Left cardiac atrium (tissue), 4 donors: ENCODE results near the gene ULK4. TPM values are rescaled to one million over a fixed set of nuclear protein-coding genes. Genes with fewer than 3 reads are reported as not detected.
"Not testable (repeated sequence)": the region's sequence is repeated elsewhere in the genome, so short reads cannot be mapped to it uniquely, and the experiment has no call there.

Source experiments
- ATAC-seq, 2 donors: fragments of 200-7000 bp; cut with Tn5 transposase; one replicate each; pipeline ENCODE4 v1.9.1; 2020; ENCODE audit warnings: mild to moderate bottlenecking in 2 of 2, moderate library complexity in 2 of 2
- DNase-seq: peaks from one replicate; pipeline ENCODE4 v3.0.0-alpha.2; 2020
- intact Hi-C, 2 donors: fragments of 100-400 bp; cut with DNase I; formaldehyde crosslinking; loops; one replicate each; pipeline versions ENCODE4 v1.14.1 to v1.15.1; 2022 to 2023
- total RNA-seq, 2 donors: library from RNA; stranded (reverse); fragmentation: NEBNext Ultra II Directional; extraction: Animal tissue kit (Norgen Biotek cat#: 25700); gene quantifications; one replicate each; pipeline ENCODE4 v1.2.1, GENCODE V29; 2021
- donor health status: DM: no; HTN: yes; CAD: no.
- donor health status: DM: no; HTN: yes; CAD: no; lungs with severe emphysema.
- donor health status: DM: yes; HTN: yes; CAD: no.
- donor health status: Dilated cardiomyopathy.

The ULK4 gene
- total RNA-seq, 2 donors from 2014 or later = 12.7 to 13.8 TPM

DNA sequence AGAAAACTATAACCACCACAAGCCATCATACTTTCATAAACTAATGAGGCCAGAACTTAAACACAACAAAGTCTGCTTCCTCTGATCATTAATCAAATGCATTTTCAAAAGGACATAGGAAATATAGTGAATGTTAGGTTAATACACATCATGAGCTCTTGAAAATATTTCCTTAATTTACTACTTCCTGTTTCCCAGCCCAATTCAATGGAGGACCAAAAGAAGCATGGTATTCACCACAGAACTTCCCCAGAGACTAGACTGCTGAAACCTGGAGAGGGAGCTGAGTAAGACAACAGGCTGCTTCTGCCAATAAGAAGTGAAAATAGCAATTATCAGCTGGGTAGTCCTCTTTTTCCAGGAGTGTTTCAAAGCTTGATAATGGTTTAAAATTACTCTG lies 250.3 kb downstream of the ULK4 start:
- ATAC-seq = no peak
- DNase-seq = no peak
- intact Hi-C loops = no loop called here

DNA sequence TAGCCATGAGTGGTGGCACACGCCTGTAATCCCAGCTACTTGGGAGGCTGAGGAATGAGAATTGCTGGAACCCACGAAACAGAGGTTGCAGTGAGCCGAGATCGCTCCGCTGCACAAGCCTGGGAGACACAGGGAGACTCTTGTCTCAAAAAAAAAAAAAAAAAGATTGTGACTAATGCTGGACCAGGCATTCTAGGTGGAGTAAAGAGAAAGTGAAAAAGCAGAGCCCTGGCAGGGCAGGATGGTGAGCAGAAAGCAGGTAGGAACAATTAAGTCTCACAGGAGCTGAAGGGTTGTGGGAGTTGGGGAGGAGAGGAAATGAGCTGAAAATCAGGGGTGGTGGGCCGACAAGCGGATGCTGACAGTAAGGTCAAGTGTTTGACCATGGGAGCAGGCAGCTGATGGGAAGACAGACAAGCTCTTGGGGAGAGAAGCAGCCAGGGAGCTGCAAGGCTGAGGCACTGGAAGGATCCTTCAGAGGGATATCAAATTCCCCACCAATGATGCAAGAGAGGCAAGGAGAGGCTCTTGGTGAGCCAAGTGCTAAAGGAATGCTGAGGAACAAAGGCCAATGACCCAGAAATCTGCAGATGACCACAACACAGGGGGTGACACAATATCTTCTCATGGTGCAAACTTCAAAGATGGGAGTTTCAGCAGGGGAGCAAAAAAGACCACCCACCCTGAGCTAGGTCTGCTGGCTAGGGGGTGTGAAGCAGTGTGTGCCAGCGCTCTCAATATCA lies 251.1 kb downstream of the ULK4 start:
- no peak for DNase-seq
- intact Hi-C loops = no loop called here
- ATAC-seq = no peak

DNA sequence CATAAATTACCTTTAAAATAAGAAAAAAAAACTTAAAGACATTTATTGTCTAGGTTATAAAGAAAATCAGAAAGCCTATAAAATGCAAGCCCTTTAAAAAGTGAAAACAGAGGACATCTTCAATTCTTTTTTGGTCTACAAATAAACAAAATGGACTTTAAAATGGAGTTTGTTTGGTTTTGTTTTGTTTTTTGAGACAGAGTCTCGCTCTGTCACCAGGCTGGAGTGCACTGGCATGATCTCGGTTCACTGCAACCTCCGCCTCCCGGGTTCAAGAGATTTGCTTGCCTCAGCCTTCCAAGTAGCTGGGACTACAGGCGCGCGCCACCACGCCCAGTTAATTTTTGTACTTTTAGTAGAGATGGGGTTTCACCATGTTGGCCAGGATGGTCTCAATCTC lies 252.7 kb downstream of the ULK4 start:
- ATAC-seq, intact Hi-C loops, DNase-seq: not testable (repeated sequence)

DNA sequence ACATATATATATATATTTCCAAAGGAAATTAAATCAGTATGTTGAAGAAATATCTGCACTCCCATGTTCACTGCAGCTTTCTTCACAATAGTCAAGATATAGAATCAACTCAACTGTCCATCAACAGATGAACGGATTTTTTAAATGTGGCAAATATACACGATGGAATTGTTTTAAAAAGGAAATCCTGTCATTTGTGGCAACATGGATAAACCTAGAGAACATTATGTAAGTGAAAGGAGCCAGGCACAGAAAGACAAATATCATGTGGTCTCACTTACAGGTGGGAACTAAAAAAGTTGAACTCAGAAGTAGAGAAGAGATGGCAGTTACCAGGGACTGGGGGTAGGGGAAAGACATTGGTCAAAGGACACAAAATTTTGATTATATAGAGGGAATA lies 253.7 kb downstream of the ULK4 start:
- no peak for ATAC-seq
- intact Hi-C loops = no loop called here
- DNase-seq = no peak

DNA sequence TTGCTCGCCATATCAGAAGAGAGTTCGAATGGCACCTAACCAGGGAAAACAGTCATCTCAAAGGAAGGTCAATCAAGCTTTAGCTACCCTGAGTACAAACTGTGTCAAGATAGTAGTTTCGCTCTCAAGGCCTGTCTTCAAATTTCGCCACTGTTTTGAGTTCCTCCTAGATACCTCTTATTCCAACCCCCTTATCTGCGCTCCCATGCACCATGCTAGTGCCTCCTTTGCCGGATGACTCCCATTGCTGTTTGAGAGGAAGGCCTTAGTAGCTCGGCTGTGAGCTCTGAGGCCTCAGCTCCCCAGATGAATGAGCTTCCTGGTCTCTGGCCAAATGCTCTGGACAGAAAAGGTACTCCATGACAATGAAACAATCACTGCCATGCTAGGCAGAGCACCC lies 256.0 kb downstream of the ULK4 start:
- ATAC-seq (no peak), DNase-seq (no peak)
- intact Hi-C loops = no loop called here

DNA sequence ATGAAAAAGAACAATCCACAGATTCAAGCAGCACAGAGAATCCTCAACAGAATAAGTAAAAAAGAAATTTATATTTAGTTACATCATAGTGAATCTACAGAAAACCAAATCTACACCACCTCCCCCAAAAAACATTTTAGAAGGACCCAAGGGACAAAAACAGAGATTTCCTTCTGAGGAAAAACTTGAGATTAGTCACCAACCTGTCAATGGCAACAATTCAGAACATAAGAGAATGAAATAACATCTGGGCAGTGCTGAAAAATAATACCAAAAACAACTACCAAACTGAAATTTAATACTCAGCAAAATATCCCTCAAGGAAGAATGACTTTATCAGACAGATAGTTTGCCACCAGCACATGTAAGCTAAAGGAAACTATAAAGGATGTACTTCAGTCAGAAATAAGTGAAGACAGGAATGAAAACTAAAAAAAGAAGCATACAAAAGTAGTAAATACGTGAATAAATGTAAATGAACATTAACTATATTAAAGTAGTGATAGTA lies 260.7 kb downstream of the ULK4 start:
- no peak for ATAC-seq
- intact Hi-C loops = no loop called here

DNA sequence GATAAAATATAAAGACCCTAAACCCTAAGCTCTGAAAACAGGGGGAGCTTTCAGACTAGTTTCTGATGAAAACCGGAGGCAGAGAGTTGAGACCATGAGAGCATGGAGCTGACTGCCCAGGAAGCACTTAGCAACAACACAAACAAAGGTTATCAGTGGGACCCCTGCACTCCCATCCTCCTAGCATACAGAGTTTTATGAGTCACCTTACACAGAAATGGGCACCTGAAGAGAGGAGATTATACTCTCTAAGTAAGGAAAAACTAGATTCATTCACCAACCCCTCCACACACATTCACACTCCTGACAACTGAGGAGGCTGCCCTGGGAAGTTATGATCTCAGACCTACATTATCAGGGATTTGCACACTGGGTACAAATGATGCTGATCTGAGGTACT lies 261.7 kb downstream of the ULK4 start:
- intact Hi-C loops = no loop called here
- DNase-seq = no peak
- ATAC-seq = no peak

More for the DNA sequence above, 260.7 kb downstream of the ULK4 start:
- DNase-seq = no peak

DNA sequence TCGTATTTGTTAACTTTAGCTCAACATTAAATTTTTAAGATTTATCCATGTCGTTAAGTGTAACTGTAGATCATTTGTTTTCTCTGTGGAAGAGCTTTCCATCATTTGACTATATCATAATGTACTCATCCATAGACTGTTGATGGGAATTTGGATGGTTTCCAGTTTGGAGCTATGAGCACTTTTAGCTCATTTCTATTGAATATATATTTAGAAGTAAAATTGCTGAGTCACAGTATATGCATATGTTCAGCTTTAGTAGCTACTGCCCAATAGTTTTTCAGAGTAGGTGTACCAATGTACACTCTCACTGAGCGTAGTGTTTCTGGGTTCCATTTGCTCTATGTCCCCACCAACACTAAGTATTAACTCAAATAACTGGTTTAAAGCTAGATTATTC lies 263.0 kb downstream of the ULK4 start:
- ATAC-seq (no peak), DNase-seq (no peak)
- intact Hi-C loops = no loop called here

DNA sequence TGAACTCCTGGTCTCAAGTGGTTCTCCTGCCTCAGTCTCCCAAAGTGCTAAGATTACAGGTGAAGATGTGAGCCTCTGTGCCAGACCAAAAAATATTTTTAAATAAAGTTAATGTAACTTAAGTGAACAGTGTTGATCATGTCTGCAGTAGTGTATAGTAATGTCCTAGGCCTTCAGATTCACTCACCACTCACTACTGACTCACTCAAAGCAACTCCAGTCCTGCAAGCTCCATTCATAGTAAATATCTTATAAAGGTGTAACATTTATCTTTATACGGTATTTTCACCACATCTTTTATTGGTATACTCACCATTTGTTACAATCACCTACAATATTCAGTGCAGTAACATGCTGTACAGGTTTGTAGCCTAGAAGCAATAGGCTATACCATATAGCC lies 264.2 kb downstream of the ULK4 start:
- ATAC-seq = no peak
- no peak for DNase-seq
- intact Hi-C loops = no loop called here

DNA sequence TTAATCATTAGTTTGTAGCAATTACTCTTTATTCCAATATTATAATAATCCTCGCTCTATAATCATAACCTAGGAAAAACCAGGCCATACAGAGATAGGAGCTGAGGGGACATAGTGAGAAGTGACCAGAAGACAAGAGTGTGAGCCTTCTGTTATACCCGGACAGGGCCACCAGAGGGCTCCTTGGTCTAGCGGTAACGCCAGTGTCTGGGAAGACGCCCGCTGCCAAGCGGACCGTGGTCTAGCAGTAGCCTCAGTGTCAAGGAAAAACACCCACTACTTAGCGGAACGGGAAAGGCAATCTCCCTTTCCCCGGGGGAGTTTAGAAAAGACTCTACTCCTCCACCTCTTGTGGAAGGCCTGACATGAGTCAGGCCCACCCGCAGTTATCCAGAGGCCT lies 266.1 kb downstream of the ULK4 start:
- ATAC-seq, DNase-seq, intact Hi-C loops: not testable (repeated sequence)

DNA sequence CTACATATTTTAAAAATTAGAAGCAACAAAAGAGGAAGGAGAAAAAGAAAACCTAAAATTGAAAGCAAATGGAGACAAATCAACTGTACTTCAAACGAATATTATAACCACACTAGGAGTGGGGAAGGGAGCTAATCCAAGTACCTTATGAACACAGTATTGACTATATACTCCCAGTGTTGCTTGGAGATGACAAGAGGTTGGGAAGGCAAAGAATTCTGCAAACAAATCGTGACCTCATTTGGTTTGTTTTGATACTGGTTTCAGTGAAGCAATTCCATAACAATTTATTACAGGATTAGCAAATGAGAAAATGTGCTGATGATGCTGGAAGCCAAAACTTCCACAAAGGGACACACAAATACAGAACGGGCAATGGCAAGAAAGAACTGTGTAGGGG lies 268.1 kb downstream of the ULK4 start:
- DNase-seq (no peak), ATAC-seq (no peak)
- intact Hi-C loops = no loop called here

DNA sequence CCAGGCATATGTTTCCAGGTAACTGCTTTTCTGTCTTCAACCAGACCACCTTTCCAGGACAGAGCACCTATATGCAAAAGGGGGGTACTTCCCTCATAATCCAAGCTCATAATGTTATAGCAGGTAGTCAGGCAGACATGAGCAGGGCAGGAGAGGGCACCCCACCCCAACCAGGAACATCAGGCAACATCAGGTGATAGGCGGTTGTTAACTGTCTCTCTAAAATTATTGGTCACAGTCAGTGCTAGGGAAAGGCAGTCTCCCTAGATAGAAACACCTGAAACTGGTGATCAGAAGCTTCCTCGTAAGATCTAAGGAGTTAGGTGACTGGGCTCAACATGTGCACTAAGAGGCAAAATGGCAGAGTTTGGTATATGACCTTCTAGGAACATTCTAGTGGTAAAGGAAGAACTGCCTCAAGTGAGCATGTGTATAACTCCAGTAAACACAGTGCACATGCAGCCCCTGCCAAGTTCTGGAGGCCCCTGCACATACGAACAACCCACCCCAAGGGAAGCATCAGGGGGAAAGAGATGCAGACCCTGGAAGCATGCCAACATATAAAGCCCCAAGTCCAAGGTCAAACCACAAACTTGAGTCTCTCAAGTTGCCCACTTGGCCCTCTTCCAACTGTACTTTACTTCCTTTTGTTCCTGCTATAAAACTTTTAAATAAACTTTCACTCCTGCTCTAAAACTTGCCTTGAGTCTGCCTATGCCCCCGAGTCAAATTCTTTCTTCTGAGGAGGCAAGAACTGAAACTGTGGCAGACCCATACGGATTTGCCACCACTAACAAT lies 270.9 kb downstream of the ULK4 start:
- DNase-seq = no peak
- intact Hi-C loops = no loop called here
- no peak for ATAC-seq

DNA sequence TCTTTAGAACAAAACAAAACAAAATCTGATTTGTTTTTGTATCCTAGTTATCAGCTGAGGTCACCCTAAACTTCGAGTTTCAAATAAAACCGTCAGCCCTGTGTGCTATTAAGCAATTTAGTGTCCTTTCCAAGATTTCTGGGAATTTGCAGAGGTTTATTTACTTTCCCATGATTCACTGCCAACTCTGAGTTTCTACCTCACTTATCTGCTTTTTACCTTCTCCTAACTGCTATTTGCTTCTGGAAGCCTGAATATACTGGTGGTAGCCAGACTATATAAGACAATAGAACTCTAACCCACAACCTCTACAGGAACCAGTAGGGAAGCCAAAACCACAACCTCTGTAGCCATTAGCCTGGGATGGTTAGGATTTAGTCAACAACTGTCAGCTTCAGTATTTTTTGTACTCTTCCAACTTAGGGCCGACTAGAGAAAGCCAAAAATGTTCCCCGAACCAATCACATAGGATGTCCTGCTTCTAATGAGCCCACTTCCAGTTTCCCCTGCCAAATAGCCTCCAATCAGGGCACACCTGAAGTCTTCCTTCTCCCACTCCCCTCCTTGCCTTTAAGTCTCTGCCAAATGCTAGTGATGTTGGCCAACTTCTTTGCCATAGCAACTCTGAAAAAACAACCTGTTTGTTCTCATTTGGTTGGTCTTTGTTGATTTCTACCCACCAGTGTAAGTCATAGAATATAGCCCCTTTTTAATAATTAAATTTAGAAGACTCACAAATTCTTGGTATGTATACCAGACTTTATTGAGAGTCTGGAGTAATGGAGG lies 273.1 kb downstream of the ULK4 start:
- intact Hi-C loops = no loop called here
- ATAC-seq = peak in 1 of 2 donors; percentile 38

DNA sequence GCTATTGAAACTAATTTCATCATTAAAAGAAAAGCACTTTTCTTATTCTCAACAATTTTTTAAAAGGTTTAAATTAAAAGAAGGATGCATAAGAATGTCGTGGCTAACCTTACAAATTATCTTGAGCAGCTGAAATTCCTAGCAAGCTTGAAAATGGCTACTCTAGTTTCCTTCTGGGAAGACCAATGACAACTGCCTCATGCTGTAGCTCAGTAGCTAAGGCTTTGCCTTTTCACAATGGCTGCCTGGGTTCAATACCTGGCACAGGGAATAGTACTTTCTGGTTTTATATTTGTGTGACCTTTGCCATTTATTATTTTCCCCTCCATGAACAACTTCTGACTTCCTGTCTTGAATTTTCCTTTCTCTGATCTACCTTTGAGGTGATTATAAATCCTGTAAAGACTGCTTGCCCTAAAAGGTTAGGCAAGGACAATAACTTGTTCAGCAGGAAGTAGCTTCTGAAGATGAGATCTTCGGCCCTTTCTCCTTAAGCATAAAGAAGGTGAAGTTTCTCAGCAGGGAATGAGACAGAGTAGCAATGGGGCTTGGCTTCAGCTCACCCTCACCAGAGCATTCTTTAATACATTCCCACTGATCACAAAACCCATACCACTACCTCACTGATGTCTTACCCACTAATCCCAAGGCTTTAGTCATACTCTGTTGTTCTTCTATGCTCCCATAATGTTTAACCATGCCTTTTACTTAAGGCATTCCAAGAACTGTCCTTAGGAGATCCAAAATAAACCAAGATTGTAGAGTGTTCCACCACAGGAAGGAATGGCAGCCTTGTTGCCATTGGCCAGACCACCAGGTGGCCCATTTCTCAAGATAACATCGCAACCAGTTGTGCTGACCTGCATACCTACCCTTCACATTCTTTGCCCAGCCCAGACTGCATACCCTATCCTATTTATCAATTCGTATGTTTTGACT lies 276.8 kb downstream of the ULK4 start:
- intact Hi-C loops = no loop called here
- DNase-seq (no peak), ATAC-seq (no peak)

More for the DNA sequence above, 273.1 kb downstream of the ULK4 start:
- DNase-seq = no peak

DNA sequence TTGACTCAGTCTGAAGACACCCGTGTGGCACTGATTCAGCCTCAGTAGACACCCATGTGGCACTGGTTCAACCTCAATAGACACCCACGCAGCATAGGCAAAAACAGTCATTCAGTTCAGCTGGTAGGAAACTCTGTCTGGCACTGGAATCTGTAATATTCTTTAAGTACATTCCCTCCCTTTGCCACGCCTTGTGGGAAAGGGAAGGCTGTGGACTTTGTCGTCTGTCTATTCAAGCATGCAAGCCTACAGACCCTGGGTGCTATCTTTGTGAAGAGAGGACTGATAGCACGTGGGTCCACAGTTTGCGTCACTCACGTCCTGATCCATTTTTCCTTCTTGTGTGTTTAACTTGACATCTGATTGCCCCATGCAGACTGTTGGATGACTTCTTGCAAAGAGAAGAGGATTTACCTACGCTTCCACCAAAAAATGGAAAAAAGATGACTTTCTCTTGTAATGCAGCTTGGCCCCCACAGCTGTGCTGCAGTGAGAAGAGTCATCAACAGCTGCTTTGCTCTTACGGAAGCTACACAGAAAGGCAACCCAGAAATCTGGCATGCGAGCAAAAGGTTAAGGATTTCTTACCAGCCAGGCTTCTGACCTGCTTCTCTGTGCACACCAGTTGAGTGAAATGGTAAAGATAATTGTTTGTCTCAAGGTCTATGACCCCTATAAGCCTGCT lies 278.1 kb downstream of the ULK4 start:
- ATAC-seq (no peak), DNase-seq (no peak)
- intact Hi-C loops = no loop called here

DNA sequence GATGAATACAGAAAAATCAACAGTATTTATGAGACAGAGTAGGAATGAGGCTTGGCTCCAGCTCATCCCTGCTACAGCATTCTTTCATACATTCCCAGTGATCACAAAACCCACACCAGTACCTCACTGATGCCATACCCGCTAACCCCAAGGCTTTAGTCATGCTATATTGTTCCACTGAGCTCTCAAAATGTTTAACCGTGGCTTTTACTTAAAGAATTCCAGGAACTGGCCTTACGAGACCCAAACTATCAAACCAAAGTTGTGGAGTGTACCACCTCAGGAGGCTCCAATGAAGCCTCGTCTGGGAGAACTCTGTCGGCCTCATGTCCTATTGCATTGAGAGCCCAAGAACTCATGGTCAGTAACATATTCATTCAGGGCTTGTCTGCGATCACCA lies 278.9 kb downstream of the ULK4 start:
- DNase-seq = no peak
- ATAC-seq = no peak
- intact Hi-C loops = no loop called here

DNA sequence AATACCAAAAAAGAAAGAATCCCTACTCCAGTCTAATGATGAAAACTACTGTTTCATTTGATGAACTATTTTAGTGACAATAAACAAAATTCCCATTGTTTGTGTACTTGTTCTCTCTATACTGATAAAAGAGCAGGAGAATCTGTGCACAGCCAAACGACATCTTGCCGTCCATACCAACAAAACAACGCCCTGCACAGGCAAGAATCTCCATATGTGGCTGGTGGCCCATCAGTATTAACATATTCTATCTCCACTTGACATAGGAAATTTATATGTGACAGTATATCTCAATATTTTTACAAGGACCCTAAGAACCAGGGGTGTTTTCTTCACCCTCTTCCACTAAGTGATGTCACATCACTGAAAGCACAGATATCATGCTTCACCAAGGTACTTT lies 279.5 kb downstream of the ULK4 start:
- intact Hi-C loops = no loop called here
- DNase-seq (no peak), ATAC-seq (no peak)

DNA sequence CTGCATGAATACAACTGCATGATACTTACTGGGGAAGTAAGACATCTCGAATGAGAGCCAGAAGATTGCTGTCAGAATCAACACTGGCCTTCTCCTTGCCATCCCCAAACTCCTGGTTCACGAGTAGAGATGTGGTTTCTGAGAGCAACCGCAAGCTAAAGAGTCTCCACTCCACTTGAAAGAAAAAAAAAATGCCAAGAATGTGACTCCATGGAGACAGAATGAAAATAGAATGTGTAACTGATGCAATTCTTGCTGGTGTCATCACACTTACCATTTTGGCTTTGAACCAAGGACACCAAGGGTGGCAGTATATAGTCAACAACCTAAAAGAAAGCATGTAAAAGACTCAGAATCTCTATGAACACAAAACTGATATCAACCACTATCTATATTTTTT lies 280.4 kb downstream of the ULK4 start:
- DNase-seq (no peak), ATAC-seq (peak; percentile 79 to 91)
- intact Hi-C loops = no loop called here
